DND-41 (cell line): ENCODE measurements around the gene MBP.

ENCODE experiments used
- ATAC-seq: fragments of 200-7000 bp; cut with Tn5 transposase; 3 replicates; pipeline ENCODE4 v1.9.1; 2021; ENCODE audit warnings: low read depth; ENCODE audit not compliant: insufficient read depth
- DNase-seq: peaks from one replicate; pipeline ENCODE4 v3.0.0-alpha.2; 2020
- H2AFZ ChIP-seq: 2 replicates; pipeline ENCODE4 v1.6.0; 2012; ENCODE audit warnings: low read depth, low read length
- H3K27ac ChIP-seq: 2 replicates; pipeline ENCODE4 v1.5.1; 2012; ENCODE audit warnings: low read length, inconsistent platforms
- H3K27me3 ChIP-seq: fragments of 200-600 bp; sonication (generic); 2 replicates; pipeline ENCODE4 v1.6.0; 2012; ENCODE audit warnings: low read length, mild to moderate bottlenecking, inconsistent platforms; ENCODE audit not compliant: insufficient read depth, poor library complexity
- H3K36me3 ChIP-seq: 2 replicates; pipeline ENCODE4 v1.5.1; 2012; ENCODE audit warnings: low read length, inconsistent platforms; ENCODE audit not compliant: insufficient read depth
- H3K4me1 ChIP-seq: 2 replicates; pipeline ENCODE4 v1.5.1; 2012; ENCODE audit warnings: mild to moderate bottlenecking, low read length; ENCODE audit not compliant: insufficient read depth
- H3K4me2 ChIP-seq: 2 replicates; pipeline ENCODE4 v1.6.0; 2012; ENCODE audit warnings: mild to moderate bottlenecking, moderate library complexity, low read length, inconsistent platforms; ENCODE audit not compliant: insufficient read depth
- H3K4me3 ChIP-seq, 2 experiments: fragments of 200-600 bp in 1 of 2; shearing (Covaris generic) in 1 of 2; 2 replicates each; pipeline ENCODE4 v1.5.1; 2012 to 2016; ENCODE audit warnings: inconsistent platforms in 2 of 2, low read length in 2 of 2, mild to moderate bottlenecking in 2 of 2, low read depth in 1 of 2, moderate library complexity in 1 of 2
- H3K79me2 ChIP-seq: 2 replicates; pipeline ENCODE4 v1.6.0; 2012; ENCODE audit warnings: low read length, inconsistent platforms; ENCODE audit not compliant: insufficient read depth
- H3K9ac ChIP-seq: 2 replicates; pipeline ENCODE4 v1.6.0; 2012; ENCODE audit warnings: low read depth, mild to moderate bottlenecking, inconsistent platforms, low read length, moderate library complexity
- H3K9me3 ChIP-seq: 2 replicates; pipeline ENCODE4 v1.5.1; 2012; ENCODE audit warnings: low read length, moderate library complexity, mild to moderate bottlenecking, inconsistent platforms; ENCODE audit not compliant: insufficient read depth, severe bottlenecking
- H4K20me1 ChIP-seq: 2 replicates; pipeline ENCODE4 v1.6.0; 2012; ENCODE audit warnings: low read length; ENCODE audit not compliant: insufficient read depth
- CTCF ChIP-seq: IDR thresholded peaks from 2 replicates; pipeline ENCODE4 v1.5.1; 2012; ENCODE audit warnings: borderline replicate concordance, low read length, moderate library complexity, mild to moderate bottlenecking; ENCODE audit not compliant: poor library complexity, severe bottlenecking; ENCODE audit errors: extremely low read depth
- EZH2 ChIP-seq: IDR thresholded peaks from 3 replicates; pipeline ENCODE4 v1.6.1; 2012; ENCODE audit warnings: borderline replicate concordance, low read depth, mild to moderate bottlenecking, moderate library complexity, low read length, inconsistent platforms; ENCODE audit not compliant: severe bottlenecking

Gene MBP

GRCh38 chr18:77086656-77087392 is 45.8 kb downstream of the MBP start:
- no peak for ATAC-seq
- Histone ChIP-seq H3K9ac (no peak overlapping the region), H3K4me1 (peaks cover 34% of the 10 kb centered on the region), H3K9me3 (no peaks in the 10 kb centered on the region), H3K27ac (no peak overlapping the region), H2AFZ (no peak overlapping the region), H3K36me3 (peaks cover 17% of the 10 kb centered on the region), H3K27me3 (no peaks in the 10 kb centered on the region), H3K4me3 (no peak overlapping the region), H3K4me2 (no peak overlapping the region), H3K79me2 (peaks cover 80% of the 10 kb centered on the region), H4K20me1 (no peaks in the 10 kb centered on the region)
- TF ChIP-seq CTCF: no peak
- no peak for TF ChIP-seq EZH2
- DNase-seq: no peak

- Histone ChIP-seq H3K27me3 (no peaks in the 10 kb centered on the region), H3K4me1 (peaks cover 37% of the 10 kb centered on the region), H3K79me2 (peaks cover 80% of the 10 kb centered on the region), H3K4me2 (no peak overlapping the region), H3K36me3 (peaks cover 17% of the 10 kb centered on the region), H2AFZ (no peak overlapping the region), H3K9me3 (no peaks in the 10 kb centered on the region), H3K4me3 (no peak overlapping the region), H3K9ac (no peak overlapping the region), H3K27ac (peak overlapping the region; percentile 13), H4K20me1 (no peaks in the 10 kb centered on the region)
- TF ChIP-seq CTCF (no peak), EZH2 (no peak)
- DNase-seq (no peak), ATAC-seq (no peak)
Observed at GRCh38 chr18:77086034-77086433, 46.5 kb downstream of the MBP start.

- peaks cover 8% of the 10 kb centered on the region for H3K36me3 ChIP-seq
- DNase-seq: no peak
Observed at GRCh38 chr18:77084688-77085035, 47.9 kb downstream of the MBP start.

More at GRCh38 chr18:77084688-77085035, 47.9 kb downstream of the MBP start:
- peaks cover 48% of the 10 kb centered on the region for H3K4me1 ChIP-seq
- H3K9me3 ChIP-seq: no peaks in the 10 kb centered on the region
- H3K79me2 ChIP-seq: peaks cover 75% of the 10 kb centered on the region
- H3K9ac ChIP-seq: no peak overlapping the region
- ATAC-seq: no peak
- no peaks in the 10 kb centered on the region for H3K27me3 ChIP-seq
- H4K20me1 ChIP-seq: no peaks in the 10 kb centered on the region
- H3K4me3 ChIP-seq: no peak overlapping the region
- peak overlapping the region; percentile 1; the same call in 1 of the 2 replicates for H3K27ac ChIP-seq
- no peak overlapping the region for H2AFZ ChIP-seq
- TF ChIP-seq EZH2: no peak
- TF ChIP-seq CTCF: no peak
- H3K4me2 ChIP-seq: no peak overlapping the region
